ENCODE data around the gene TMEM205.

Gene TMEM205

GRCh38 chr19:11299946-11300810 is 45.9 kb downstream of the TMEM205 start:
- no peak for DNase-seq (ENCODE audit: low spot score)

DNA sequence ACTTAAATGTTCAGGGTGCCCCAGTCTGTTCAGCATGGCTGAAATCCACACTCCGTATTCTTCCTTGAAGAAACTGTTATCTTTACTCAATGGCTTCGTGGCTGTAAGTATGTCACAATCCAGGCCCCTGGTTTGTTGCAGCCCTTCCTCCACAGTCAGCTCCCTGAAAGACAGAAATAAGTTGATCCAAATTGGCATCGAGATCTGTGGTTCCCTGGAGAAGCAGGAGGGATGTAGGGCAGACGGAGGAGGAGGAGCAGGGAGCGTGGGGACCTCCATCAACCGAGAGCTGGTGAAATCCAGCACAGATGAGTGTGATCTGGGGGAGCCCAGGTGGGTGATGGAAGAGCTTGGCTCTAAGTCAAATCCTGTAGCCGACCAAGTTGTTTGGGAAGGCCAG is 49.8 kb downstream of the TMEM205 start:
- no peak for DNase-seq (ENCODE audit: low spot score)

DNA sequence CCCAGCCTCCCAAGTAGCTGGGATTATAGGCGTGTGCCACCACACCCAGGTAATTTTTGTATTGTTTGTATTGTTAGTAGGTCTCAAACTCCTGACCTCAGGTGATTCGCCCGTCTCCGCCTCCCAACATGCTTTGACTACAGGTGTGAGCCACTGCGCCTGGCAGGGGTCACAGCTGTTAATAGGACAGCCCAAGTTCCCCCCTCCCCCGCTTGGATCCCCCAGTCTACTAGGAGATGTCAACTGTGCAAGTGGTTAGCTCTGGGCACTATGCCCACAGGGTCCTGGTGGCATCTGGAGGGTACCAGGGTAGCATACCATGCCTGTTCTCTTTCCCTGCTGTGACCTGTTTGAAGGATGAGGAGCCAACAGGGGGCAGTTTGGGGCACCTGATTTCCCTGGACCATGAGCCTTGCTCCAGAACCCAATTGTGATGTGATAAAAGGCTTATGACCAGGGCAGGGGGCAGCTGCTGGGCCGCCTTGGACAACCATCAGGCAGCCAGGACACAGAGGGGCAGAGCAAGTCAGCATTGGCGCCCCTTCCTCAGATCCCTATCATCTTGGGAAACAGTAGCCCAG is 50.3 kb downstream of the TMEM205 start, which contains the start of gene TSPAN16:
Gene TSPAN16, plus strand, starts transcription at position 496 of the 581 bp plus-strand sequence. CDS start 138 bp downstream, outside the sequence.
- no peak for DNase-seq (ENCODE audit: low spot score)

DNA sequence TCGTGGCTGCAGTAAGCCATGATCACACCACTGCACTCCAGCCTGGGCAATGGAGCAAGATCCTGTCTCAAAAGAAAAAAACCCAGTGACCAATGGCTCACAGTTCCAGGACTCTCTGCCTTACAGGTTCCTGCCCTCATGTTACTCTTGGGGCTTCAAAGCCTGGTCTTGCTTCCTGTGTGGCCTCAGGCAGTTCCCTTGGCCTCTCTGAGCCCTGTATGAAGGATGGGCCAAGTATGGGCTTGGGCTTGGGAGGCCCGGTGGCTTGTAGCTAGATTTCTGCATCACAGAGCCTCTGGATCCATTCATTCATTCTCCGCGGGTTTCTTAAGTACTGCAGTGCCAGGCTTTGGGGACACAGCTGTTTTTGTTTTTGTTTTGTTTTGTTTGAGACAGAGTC is 50.9 kb downstream of the TMEM205 start:
- no peak for DNase-seq (ENCODE audit: low spot score)

DNA sequence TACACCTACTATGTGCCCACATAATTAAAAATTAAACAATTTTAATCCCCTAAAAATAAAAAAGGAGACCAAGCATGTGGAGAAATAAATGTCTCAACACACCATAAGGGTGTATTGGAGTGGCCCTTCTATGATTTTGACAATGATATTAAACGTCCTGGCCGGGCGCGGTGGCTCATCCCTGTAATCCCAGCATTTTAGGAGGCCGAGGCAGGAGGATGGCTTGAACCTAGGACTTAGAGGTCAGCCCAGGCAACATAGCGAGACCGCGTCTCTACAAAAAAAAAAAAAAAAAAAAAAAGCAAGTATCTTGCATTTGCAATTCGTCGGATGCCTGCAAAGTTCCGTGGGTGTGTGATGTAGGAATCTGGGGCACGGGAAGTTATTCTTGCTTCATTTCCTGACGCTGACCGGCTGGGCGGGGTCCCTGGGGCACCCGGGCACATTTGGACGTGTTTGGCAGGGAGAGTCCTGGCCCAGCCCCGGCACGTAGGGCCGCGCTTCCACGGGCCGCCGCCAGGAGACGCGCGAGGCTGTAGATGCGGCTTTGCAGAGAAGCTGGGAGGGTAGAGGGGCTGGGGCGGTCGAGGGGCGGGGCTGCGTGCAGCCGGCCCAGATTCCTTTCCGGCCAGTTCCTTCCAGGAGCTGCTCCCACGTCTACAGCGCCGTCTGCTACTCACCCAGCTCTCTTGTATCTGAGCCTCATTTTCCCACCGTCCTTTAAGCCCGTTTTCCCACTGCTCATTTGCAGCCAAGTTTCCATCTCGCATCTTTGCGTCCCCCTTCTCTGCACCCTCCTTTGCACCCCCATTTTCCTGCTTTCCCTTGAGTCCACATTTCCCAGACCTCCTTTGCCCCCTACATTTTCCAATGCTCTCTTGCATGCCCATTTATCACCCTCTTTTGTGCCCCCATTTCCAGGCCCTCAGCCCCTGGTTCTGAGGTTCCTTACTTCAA is 52.4 kb downstream of the TMEM205 start:
- peak; percentile 75 for DNase-seq (ENCODE audit: low spot score)
